Sciatic nerve (tissue), 2 donors: ENCODE measurements around the gene RMND1. TPM values are rescaled to one million over a fixed set of nuclear protein-coding genes. Genes with fewer than 3 reads are reported as not detected.
"Not testable (repeated sequence)": the region's sequence is repeated elsewhere in the genome, so short reads cannot be mapped to it uniquely, and the experiment has no call there.

Experiments
- ATAC-seq: fragments of 200-7000 bp; cut with Tn5 transposase; one replicate; pipeline ENCODE4 v1.9.1; 2020; ENCODE audit warnings: mild to moderate bottlenecking, moderate library complexity
- DNase-seq: peaks from one replicate; pipeline ENCODE4 v3.0.0-alpha.2; 2020; ENCODE audit warnings: low spot score
- intact Hi-C: fragments of 100-400 bp; cut with DNase I; formaldehyde crosslinking; loops from one replicate; pipeline ENCODE4 v1.14.2; 2022
- total RNA-seq: library from RNA; stranded (reverse); fragmentation: NEBNext Ultra II Directional; extraction: Animal tissue kit (Norgen Biotek cat#: 25700); gene quantifications from one replicate; pipeline ENCODE4 v1.2.1, GENCODE V29; 2021
- donor health status: DM: no; HTN: no; CAD: no.
- donor health status: DM: no; HTN: no; CAD: no.

The RMND1 gene
- total RNA-seq, 1 donor from 2014 or later = 18.5 TPM

DNA sequence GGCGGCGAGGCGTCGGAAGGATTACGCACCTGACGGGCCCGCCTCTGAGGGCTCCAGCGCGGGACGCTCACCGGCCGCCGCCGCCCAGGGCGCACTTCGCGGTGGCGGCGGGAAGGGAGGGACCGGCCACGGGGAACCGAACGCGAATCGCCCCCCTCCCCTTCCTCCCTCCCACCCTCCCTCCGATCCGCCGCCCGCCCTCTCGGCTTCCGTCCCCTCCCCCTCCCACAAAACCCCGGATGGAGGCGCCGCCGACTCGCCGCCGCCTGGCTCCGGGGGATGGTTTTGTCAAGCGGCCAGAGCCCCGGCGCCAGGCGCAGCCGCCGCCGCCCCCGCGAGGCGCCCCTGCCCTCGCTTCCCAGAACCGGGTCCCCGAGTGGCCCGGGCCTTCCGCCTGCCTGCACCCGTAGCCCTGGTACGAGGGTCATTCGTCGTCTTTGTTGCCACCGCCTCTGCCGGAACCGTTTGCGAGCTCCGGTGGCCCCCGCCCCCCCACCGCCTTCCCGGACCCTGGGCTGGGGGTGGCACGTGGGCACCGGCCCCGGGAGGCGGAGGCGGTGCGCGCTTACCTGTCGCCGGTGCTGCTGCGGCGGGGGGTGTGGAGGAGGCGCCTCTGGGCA, 61.0 kb downstream of the RMND1 start:
- DNase-seq = peak; percentile 91
- intact Hi-C loops = no loop called here
- peak; percentile 16 for ATAC-seq

DNA sequence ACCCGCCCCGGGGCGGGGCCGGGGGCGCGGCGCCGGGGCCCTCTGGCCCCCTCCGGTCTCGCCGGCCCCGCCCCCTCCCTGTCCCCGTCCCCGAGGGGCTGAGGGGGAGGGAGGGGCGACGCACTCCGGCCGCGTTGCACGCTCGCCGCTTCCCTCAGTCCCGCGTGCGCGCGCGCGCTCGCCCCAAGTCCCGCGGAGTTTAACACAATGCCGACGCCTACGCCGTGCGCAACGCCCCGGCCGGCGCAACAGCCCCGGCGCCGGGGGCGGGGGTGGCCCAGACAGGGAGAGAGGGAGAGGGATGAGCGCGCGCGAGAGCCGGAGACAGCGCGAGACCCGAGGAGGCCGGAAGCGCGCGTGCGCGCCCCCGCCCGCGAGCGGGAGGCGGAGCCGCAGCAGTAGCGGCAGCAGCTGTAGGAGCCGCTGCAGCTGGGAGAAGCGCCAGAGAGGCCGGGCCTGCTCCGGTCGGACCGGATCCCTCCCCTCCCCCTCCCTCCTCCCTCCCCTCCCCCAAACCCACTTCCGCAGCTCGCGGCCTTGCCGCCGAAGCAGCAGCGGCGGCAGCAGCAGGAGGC, 61.6 kb downstream of the RMND1 start:
- peak; percentile 94 for ATAC-seq
- peak; percentile 98 for DNase-seq
- intact Hi-C loops = no loop called here

DNA sequence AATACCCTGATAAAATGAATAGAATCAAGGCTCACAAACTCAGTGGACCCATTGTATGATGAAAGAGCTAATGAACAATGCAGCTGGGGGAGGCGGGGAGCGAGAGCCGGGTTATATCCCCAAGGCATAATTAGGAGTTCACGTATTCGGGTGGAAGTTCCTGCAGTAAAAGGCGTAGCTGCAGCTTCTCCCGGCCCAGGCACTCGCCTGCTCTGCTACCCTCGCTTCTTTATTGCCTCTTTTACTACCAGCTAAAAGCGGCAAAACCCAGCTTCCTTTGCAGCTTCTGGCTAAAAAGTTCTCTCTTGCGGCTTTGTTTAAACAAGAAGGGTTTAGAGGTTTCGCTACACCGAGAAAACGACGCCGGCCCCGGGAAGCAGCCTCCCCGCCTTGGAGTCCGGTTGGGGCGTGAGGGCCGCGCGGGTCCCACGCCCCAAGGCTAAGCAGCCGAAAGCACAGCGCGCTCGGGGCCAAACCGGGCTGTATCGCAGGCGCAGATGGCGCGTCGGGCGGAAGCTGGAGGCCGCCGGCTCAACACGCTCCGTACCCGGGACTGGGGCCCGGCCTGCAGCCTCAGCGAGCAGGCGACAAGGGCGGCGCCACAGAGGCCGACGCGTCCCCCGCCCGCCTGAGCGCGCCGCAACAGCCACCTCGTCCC, 62.2 kb downstream of the RMND1 start:
- peak; percentile 58 for ATAC-seq

DNA sequence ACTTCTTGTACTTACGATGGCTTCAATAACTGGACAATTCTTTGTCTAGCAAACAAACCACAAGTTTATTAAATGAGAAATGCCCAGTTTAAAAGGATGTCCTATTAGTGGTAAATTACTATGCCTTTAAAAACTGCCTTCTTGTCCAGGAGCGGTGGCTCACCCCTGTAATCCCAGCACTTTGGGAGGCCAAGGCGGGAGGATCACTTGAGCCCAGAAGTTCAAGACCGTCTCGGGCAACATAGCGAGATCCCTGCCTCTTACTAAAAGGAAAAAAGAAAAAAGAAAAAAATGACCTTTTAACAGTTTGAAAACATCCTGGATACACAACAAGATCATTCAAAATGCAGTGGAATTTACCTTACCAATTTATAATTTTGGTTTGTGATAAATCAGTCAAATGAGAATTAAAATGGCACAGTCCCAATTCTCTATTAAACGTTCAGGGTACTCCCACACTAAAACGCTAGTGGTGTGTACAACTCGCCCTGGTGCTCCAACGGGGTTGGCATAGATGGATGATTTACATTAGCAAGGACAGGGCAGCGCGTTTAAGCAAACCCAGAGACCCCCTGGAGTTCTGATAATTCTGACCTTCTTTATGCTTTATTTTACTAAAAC, 62.8 kb downstream of the RMND1 start:
- ATAC-seq (peak; percentile 0), DNase-seq (no peak)
- intact Hi-C loops = no loop called here

More for the DNA sequence above, 62.2 kb downstream of the RMND1 start:
- DNase-seq = peak; percentile 81
- intact Hi-C loops = no loop called here

DNA sequence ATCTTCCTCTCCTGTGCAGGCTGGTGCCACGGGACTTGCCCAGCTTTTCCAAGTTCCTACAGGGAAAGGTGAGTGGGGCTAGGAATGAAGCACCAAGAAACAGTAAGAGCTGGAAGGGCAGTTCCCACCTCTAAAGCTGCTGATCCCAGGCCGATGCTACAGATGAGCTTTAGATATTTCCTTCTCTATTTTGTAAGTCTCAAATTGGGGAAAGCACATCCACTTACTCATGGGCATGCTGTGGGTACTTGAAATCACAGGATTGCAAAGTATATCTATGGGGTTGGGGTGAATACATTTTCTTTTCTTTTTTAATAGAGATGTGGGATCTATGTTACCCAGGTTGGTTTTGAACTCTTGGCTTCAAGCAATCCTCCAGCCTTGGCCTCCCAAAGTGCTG, 63.7 kb downstream of the RMND1 start:
- intact Hi-C loops = no loop called here
- no peak for DNase-seq
- no peak for ATAC-seq

DNA sequence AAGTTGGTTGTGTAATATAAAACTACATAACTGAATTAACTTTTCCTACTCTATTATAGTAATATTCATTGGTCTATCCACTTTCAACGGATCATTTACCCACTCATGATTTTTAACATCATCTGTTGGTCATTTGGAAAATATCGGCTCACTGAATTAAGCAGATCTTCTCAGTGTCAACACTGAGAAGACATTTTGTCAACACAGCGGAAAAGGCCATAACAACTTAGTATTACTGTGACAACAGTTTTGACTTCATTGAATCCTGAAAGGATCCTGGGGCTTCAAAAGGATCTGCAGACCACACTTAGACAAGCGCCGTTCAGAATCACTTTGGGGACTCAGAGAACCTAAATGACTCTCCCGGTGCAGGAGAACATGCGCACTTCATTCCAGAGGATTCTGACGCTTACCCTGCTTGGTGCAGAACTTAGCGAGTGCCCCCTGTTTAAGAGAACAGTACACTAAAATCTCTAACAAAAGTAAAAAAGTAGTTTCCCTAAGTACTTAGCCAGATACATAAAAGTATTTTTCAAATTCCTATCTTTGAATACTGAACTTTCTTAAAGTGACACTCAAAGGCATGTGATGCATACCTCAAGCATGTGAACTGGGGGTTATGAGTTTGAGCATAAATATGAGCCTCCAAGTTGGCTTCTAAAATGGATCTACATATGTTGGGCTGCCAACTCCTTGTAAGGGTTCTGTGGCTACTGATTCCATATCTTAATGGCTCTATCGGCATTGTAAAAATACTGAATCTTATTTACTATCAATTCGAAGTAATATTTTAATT, 64.6 kb downstream of the RMND1 start:
- intact Hi-C loops = no loop called here
- ATAC-seq = no peak
- DNase-seq = no peak

DNA sequence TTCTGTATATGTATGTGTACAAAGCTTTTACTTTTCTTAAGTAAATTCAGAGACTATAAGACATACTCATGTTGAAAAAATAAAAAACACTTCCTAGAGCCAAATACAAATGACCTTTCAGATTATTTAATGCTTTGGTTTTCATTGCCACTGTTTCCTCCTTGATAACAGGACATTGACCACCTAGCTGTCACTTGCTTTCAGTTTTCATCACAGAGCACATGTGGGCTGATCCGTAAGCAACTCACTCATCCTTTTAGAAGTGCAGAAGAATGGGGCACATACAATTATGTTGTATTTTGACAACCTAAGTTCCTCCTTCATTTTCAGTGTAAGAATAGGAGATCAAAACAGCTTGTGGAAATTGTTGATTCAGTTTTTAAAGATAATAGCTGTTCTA, 66.7 kb downstream of the RMND1 start:
- intact Hi-C loops = no loop called here
- no peak for ATAC-seq
- no peak for DNase-seq

DNA sequence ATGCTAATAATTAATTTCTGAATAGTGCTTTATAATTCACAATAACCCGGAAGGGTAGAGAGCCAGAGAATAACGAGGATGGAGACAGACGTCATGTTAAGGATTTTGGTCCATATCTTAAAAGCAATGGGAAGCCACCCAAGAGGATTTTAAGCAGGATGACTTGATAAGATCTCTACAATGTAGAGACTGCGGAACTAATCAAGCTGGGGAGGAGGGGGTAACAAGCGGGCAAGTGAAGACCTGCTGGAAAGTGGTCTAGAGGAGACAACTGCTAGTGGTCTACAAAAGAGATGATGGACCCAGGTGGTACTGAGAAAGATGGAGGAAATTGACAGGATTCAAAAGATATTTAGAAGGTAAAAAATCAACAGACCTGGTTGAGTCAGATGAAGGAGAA, 67.8 kb downstream of the RMND1 start:
- DNase-seq (no peak), ATAC-seq (no peak)
- intact Hi-C loops = no loop called here

DNA sequence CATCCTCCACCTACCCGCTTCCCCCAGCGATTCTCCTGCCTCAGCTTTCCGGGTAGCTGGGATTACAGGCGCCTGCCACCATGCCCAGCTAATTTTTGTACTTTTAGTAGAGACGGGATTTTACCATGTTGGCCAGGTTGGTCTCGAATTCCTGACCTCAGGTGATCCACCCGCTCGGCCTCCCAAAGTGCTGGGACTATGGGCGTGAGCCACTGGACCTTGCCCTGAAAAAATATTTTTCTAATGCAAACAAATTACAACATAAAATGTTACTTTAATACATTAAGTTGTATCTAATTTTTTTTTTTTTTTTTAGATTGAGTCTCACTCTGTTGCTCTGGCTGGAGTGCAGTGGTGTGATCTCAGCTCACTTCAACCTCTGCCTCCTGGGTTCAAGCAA, 69.3 kb downstream of the RMND1 start:
- not testable (repeated sequence) for ATAC-seq, DNase-seq
- intact Hi-C loops = loop anchor here (1.0 kb wide), 1 partner anchor 37 kb away; no protein-coding TSS in a partner anchor

DNA sequence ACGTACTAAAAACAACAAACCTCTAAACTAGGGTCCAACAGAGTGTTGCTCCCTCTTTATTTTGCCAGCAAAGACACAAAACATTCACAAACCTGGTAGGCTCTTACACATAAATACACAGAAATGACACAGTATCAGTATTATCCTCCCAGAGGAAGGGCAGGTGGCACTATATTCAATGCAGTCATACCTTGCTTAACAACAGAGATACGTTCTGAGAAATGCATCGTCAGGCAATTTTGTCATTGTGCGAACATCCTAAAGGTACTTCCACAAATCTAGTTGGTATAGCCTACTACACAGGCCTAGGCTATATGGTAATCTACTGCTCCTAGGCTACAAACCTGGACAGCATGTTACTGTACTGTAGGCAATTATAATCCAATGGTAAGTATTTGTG, 70.2 kb downstream of the RMND1 start:
- DNase-seq = no peak
- ATAC-seq = no peak
- intact Hi-C loops = no loop called here

DNA sequence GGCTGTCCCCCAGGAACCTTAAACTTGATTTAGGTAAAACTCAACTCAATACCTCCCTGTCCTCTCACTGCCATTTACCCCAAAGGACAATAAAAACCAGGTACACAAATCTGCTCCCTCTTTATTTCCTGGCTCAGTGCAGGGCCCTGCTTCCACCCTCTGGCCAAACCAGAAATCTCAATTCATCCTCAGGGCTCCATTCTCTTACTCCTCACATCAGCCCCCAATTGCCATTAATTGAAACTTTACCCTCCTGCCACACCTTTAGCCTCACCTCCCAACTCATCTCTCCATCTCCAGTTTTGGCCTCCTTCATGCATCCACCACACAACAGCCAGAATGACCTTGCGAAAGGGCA, 71.1 kb downstream of the RMND1 start:
- DNase-seq (no peak), ATAC-seq (no peak)
- intact Hi-C loops = no loop called here

DNA sequence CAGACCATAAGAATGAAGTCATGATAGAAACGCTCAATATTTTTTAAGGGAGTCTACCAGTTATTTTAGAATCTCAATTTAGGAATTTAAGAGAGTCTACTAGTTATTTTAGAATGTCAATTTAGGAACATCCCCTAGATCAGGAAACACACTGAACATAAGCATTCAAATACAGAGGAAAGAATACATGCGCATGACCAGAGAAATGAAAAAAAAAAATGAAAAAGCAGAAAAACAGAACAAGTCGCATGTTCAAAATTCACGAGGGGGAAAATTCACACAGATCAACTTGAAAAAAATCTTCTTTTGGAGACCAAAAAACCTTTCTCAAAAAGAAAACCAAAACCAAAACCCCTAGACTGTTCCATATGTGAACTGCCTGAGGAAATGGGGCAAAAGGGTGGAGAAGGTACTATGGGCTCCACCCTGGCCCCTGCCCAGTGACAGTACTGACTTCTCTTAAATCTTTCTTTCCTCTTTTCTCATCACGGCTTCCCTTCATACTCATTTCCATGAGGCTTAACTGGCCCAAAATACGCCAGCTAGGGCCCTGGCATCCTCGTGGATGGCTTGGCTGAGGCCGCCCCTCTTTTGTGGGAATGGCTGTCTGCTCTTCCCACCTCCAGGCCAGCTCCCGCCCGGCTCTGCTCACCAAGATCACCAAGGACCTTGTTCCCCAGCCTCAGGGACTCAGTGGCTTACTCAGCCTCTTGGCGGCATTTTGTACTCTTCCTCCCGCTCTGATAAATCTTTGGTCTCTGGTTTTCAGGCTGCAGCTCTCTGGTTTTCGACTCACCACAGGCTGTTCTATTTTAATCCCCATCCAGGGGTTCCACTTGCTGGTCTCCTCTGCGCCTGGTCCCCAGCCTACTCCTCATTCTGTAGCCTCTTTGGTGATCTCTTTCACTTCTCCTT, 71.7 kb downstream of the RMND1 start:
- peak; percentile 62 for ATAC-seq
- no peak for DNase-seq
- intact Hi-C loops = no loop called here

DNA sequence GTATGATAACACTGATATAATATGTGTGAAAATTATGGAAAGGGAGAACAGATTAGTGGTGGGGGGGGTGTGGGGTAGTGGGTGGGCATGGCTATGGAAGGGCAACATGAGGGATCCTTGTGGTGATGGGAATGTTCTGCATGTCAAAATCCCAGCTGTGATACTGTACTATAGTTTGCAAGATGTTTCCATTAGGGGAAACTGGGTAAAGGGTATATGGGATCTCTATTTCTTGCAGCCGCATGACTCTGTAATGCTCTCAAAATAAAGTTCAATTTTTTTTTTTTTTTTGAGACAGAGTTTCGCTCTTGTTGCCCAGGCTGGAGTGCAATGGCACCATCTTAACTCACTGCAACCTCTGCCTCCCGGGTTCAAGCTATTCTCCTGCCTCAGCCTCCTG, 74.8 kb downstream of the RMND1 start:
- DNase-seq (no peak), ATAC-seq (no peak)
- intact Hi-C loops = no loop called here

DNA sequence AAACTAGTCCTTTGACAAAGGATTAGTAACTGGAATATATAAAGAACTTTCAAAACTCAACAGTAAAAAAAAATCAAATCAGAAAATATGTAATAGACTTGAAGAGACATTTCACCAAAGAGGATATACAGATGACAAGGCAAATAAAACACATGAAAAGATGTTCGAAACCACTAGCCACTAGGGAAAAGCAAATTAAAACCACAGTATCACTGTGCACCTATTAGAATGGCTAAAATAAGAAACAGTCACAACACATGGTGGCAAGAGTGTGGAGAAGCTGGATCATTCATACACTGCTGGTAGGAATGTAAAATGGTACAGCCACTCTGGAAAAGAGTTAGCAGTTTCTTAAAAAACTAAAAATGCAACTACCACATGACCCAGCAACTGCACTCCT, 75.5 kb downstream of the RMND1 start:
- ATAC-seq (no peak), DNase-seq (no peak)
- intact Hi-C loops = no loop called here

DNA sequence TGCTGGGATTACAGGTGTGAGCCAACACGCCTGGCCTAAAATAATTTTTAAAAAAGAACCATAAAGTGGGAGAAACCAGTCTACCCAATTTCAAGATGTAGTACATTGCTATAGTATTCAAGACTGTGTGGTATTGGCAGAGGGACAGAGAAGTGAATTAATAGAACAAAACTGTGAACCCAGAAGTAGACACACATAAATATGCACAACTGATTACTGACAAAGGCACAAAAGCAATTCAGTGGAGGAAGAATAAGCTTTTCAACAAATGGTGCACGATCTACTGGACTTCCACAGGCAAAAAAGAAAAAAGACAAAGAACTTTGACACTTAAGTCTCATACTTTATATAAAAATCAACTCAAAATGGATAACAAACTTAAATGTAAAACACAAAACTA, 76.1 kb downstream of the RMND1 start:
- DNase-seq = no peak
- intact Hi-C loops = no loop called here
- no peak for ATAC-seq

DNA sequence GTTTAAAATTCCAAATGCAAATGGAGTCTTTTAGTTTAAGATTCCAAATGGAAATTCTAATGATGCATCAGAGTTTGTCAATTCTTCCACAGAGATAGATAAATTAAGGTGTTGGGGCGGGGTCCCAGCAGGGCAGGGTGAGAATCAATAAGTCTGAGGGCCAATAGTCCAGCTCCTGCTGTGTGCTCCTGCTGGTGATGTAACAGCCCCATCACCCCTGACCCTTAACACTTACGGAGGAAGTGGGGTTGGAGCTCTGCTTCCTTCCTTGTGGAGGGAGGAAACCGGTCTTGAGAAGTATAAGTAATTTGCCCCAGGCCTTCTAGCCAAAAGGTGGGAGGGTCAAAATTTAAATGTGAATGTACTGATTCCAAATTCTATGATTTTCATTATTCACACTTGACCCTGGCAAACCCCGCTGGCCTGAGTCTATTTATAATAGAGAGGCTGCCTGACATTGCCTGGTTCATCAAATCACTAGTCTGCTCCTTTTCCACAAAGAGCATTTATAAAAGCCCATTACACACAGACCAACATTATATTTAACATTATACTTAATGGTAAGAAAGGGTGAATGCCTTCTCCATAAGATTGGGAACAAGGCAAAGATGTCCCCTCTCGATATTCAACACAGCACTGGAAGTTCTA, 77.8 kb downstream of the RMND1 start:
- DNase-seq (no peak), ATAC-seq (peak; percentile 73)
- intact Hi-C loops = no loop called here

DNA sequence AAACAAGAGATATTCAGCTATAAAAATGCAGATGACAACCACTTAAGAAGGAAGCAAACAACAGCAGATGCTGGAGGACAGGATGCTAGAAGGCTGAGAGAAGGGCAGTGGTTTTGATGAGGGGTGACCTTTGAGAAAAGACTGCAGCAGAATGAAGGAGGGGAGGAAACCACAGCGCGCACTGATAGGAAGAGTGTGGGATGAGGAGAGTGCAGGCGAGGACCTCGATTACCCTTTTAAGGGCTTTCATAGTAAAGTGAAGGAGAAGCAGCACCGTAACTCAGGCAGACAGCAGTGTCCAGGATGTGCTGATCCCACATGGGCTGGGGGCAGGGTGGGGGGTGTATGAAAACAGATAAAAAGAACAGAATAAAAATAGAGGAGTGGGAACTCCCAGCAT, 79.8 kb downstream of the RMND1 start:
- ATAC-seq (no peak), DNase-seq (no peak)
- intact Hi-C loops = no loop called here

DNA sequence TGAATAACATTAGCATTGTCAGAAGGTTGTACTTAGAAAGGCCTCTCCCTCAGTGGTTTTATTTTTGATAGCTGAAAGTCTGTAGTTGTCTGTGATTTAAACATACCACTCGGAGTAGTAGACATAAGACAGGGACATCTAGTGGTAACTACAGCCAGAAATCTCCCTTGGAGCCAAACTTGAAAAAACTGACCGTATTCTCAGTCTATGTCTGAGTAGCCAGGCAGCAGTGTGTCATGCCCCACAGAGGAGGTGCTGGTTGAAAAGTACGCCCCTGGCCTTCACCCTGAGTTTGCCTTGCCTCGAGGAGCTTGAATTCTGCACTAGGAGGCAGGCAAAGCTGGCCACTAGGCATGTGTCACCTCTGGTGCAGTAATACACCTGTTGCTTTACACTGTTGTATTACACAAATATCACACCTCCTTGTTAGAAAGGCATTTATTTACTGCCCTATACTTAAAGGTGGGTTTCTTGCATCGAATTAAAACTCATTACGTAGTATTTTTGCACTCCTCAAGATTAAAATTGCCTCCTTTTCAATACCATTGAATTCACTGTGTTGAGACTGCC, 81.3 kb downstream of the RMND1 start:
- ATAC-seq (no peak), DNase-seq (no peak)
- intact Hi-C loops = no loop called here
